Measurements from ENCODE around the gene BCL7A. TPM values are rescaled to one million over a fixed set of nuclear protein-coding genes. Genes with fewer than 3 reads are reported as not detected.

Gene BCL7A
- polyA plus RNA-seq, 1 donor from 2014 or later = 51.3 TPM

- TF ChIP-seq TAF1 (IDR thresholded peaks at IDR 0.05; ENCODE audit: low read depth) (no peak), MXI1 (conservative IDR thresholded peaks at IDR 0.05; ENCODE audit: poor library complexity, severe bottlenecking) (no peak), EZH2 (IDR thresholded peaks at IDR 0.05; ENCODE audit: borderline replicate concordance, insufficient read depth, low read length, poor library complexity, severe bottlenecking) (no peak), REST (IDR thresholded peaks at IDR 0.05; ENCODE audit: borderline replicate concordance) (no peak), EP300 (conservative IDR thresholded peaks at IDR 0.05; ENCODE audit: poor library complexity, severe bottlenecking) (no peak), SMC3 (conservative IDR thresholded peaks at IDR 0.05; ENCODE audit: poor library complexity) (no peak), RAD21 (conservative IDR thresholded peaks at IDR 0.05) (no peak), POLR2AphosphoS5 (IDR thresholded peaks at IDR 0.05) (no peak)
- TF ChIP-seq, protein P1, sequence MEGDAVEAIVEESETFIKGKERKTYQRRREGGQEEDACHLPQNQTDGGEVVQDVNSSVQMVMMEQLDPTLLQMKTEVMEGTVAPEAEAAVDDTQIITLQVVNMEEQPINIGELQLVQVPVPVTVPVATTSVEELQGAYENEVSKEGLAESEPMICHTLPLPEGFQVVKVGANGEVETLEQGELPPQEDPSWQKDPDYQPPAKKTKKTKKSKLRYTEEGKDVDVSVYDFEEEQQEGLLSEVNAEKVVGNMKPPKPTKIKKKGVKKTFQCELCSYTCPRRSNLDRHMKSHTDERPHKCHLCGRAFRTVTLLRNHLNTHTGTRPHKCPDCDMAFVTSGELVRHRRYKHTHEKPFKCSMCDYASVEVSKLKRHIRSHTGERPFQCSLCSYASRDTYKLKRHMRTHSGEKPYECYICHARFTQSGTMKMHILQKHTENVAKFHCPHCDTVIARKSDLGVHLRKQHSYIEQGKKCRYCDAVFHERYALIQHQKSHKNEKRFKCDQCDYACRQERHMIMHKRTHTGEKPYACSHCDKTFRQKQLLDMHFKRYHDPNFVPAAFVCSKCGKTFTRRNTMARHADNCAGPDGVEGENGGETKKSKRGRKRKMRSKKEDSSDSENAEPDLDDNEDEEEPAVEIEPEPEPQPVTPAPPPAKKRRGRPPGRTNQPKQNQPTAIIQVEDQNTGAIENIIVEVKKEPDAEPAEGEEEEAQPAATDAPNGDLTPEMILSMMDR (IDR thresholded peaks at IDR 0.05; ENCODE audit: poor library complexity, severe bottlenecking) = no peak
- Histone ChIP-seq H3K9me3 (ENCODE audit: low read length) (no peaks in the 10 kb centered on the region), H3K27ac (ENCODE audit: low read length) (no peak overlapping the region), H3K36me3 (ENCODE audit: insufficient read depth, low read length) (no peaks in the 10 kb centered on the region), H4K20me1 (ENCODE audit: insufficient read depth) (no peaks in the 10 kb centered on the region), H3K27me3 (ENCODE audit: insufficient read depth, low read depth, low read length) (no peaks in the 10 kb centered on the region), H3K9ac (ENCODE audit: low read length) (no peak overlapping the region), H3K4me2 (ENCODE audit: low read length) (no peak overlapping the region), H3F3A (ENCODE audit: insufficient read depth, low read length, poor library complexity, severe bottlenecking) (no peaks in the 10 kb centered on the region), H3K79me2 (replicated peaks; ENCODE audit: insufficient read depth, low read length) (no peaks in the 10 kb centered on the region), H3K9me2 (ENCODE audit: insufficient read depth, low read length) (no peaks in the 10 kb centered on the region), H3K4me3 (ENCODE audit: low read length) (no peak overlapping the region), H2AFZ (ENCODE audit: low read depth, low read length) (no peak overlapping the region)
These were observed 15.3 kb upstream of the BCL7A start for GRCh38 chr12:122006186-122006926.

DNA sequence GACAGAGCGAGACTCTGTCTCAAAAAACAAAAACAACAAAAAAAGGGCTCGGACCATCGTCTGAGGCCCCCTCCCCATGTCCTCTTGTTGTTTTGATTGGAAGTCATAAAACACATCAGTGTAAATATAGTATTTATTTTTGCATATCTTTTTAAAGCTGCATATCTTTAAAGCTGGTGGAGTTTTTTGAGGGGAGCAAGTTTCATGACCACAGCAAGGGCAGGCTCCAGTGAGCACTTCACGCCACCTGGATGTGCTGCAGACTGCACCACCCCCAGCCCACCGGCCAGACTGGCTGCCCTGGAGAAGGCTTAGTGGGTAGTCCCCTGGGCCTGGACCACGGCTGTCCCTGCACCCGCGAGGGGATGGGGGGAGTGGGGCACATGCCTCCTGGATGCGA is 11.9 kb upstream of the BCL7A start:
- Histone ChIP-seq H3K79me2 (replicated peaks; ENCODE audit: insufficient read depth, low read length) (no peaks in the 10 kb centered on the region), H4K20me1 (ENCODE audit: insufficient read depth) (no peaks in the 10 kb centered on the region), H3F3A (ENCODE audit: insufficient read depth, low read length, poor library complexity, severe bottlenecking) (no peaks in the 10 kb centered on the region), H3K9me3 (ENCODE audit: low read length) (no peaks in the 10 kb centered on the region), H3K4me2 (ENCODE audit: low read length) (no peak overlapping the region), H2AFZ (ENCODE audit: low read depth, low read length) (no peak overlapping the region), H3K4me3 (ENCODE audit: low read length) (no peak overlapping the region), H3K9me2 (ENCODE audit: insufficient read depth, low read length) (no peaks in the 10 kb centered on the region), H3K36me3 (ENCODE audit: insufficient read depth, low read length) (no peaks in the 10 kb centered on the region), H3K27me3 (ENCODE audit: insufficient read depth, low read depth, low read length) (no peaks in the 10 kb centered on the region), H3K9ac (ENCODE audit: low read length) (no peak overlapping the region), H3K27ac (ENCODE audit: low read length) (no peak overlapping the region)
- TF ChIP-seq POLR2AphosphoS5 (IDR thresholded peaks at IDR 0.05) (no peak), EZH2 (IDR thresholded peaks at IDR 0.05; ENCODE audit: borderline replicate concordance, insufficient read depth, low read length, poor library complexity, severe bottlenecking) (no peak), SMC3 (conservative IDR thresholded peaks at IDR 0.05; ENCODE audit: poor library complexity) (no peak), TAF1 (IDR thresholded peaks at IDR 0.05; ENCODE audit: low read depth) (no peak), EP300 (conservative IDR thresholded peaks at IDR 0.05; ENCODE audit: poor library complexity, severe bottlenecking) (no peak), REST (IDR thresholded peaks at IDR 0.05; ENCODE audit: borderline replicate concordance) (no peak), RAD21 (conservative IDR thresholded peaks at IDR 0.05) (no peak), MXI1 (conservative IDR thresholded peaks at IDR 0.05; ENCODE audit: poor library complexity, severe bottlenecking) (no peak)
- TF ChIP-seq, protein P1 (IDR thresholded peaks at IDR 0.05; ENCODE audit: poor library complexity, severe bottlenecking) = no peak
